Measurements from ENCODE around the gene FBXO21. TPM values are rescaled to one million over a fixed set of nuclear protein-coding genes. Genes with fewer than 3 reads are reported as not detected.

The FBXO21 gene
- total and polyA plus RNA-seq, 2 of the 4 experiments (the other 2 are of a cell fraction), result 43.6 to 56.6 TPM

DNA sequence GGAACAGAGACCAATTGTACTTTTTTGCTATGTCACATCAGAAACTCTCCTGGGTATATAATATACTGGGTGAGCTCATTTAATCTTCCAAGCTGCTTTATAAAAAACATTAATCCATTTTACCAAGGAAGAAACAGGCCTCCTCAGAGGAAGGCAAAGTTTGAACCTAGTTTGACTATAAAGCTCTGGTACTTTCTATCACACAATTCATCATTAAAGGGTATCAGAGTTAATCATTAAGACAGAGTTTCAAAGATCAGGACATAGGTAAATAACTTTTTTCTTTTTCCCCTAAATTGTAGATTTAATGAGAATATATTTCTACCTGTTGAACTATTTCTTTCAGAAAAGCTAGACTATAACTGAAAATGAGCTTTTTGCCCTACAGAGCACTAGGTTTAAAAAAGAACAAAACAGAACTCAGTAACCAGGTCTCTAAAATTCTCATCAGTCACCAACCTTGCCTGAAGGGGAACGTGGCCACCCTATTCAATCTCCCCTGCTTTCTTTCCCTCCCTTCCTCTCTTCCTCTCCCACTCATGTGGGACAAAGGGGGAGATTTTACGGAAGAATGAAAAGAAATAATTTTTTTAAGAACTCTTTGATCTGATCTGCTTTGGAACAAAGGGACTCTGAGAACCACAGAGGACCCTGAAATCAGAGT, 18.6 kb downstream of the FBXO21 start:
- CTCF ChIA-PET, result no interaction called here
- WGBS, 2 experiments (ENCODE audit: extremely low coverage in 2 of 2, insufficient read length in 1 of 2), result no CpG with 5 or more reads among the region's 2 CpGs
- Histone ChIP-seq H3K14ac (replicated peaks; ENCODE audit: low read depth, low read length) (no peak overlapping the region), H3K27ac (ENCODE audit: insufficient read depth, low read length) (no peak overlapping the region), H3K27me3 (ENCODE audit: control insufficient read depth, insufficient read depth, low read length) (no peaks in the 10 kb centered on the region), H2BK15ac (ENCODE audit: low read depth, low read length) (no peak overlapping the region), H4K91ac (ENCODE audit: insufficient read depth, low read depth, low read length) (no peak overlapping the region), H3K36me3 (ENCODE audit: control insufficient read depth, insufficient read depth, low read length) (peaks cover 58% of the 10 kb centered on the region), H3K18ac (ENCODE audit: low read depth, low read length) (no peak overlapping the region), H3K4ac (ENCODE audit: low read depth, low read length) (no peak overlapping the region), H3K23ac (ENCODE audit: low read depth, low read length) (no peak overlapping the region), H3K4me1 (ENCODE audit: control insufficient read depth, insufficient read depth, low read length) (peaks cover 7% of the 10 kb centered on the region), H4K20me1 (ENCODE audit: insufficient read depth, low read length) (peaks cover 4% of the 10 kb centered on the region; the same call in 1 of the 2 replicates), H3K56ac (ENCODE audit: extremely low read depth, insufficient read depth, low read length) (no peak overlapping the region), H3K9ac (ENCODE audit: low read depth, low read length) (no peak overlapping the region), H3K4me2 (ENCODE audit: low read depth, low read length) (no peak overlapping the region), H3K79me1 (ENCODE audit: low read depth in 1 of 2, low read length in 2 of 2) (peaks cover 0 to 3% of the 10 kb centered on the region in 2 experiments; a peak in 1 of 4 replicates), H4K5ac (ENCODE audit: low read depth, low read length) (no peak overlapping the region), H2AK5ac (ENCODE audit: low read depth, low read length) (no peak overlapping the region), H3K9me1 (ENCODE audit: insufficient read depth, low read length) (peaks cover 7% of the 10 kb centered on the region), H3K9me3 (ENCODE audit: control insufficient read depth, insufficient read depth, low read length) (no peaks in the 10 kb centered on the region), H2AK9ac (replicated peaks; ENCODE audit: low read depth, low read length, poor library complexity) (no peak overlapping the region), H2BK20ac (ENCODE audit: low read depth, low read length) (no peak overlapping the region), H2AFZ (replicated peaks; ENCODE audit: low read length, poor library complexity) (no peak overlapping the region), H2BK120ac (ENCODE audit: low read depth, low read length) (no peak overlapping the region), H4K8ac (ENCODE audit: low read depth in 2 of 2, low read length in 2 of 2) (no peak overlapping the region), H2BK5ac (ENCODE audit: low read depth, low read length, poor library complexity, severe bottlenecking) (no peak overlapping the region), H3K4me3 (ENCODE audit: insufficient read depth, low read depth, low read length) (no peak overlapping the region)
- DNase-seq (no peak), ATAC-seq (ENCODE audit: low read depth) (no peak)
- no TSS peak for BruUV-seq (replicated peaks)
- intact Hi-C loops (cut with micrococcal nuclease) (loop anchor here (2.0 kb wide), 1 partner anchor 17 kb away; no protein-coding TSS in a partner anchor), in situ Hi-C loops (cut with MboI; ENCODE audit: low sequenced_read_pairs) (no loop called here), dilution Hi-C loops (cut with HindIII; ENCODE audit: low sequenced_read_pairs, unreplicated experiment) (no loop called here)
- POLR2A ChIA-PET (ENCODE audit: unreplicated experiment), result no interaction called here
- TF ChIP-seq, protein P1, sequence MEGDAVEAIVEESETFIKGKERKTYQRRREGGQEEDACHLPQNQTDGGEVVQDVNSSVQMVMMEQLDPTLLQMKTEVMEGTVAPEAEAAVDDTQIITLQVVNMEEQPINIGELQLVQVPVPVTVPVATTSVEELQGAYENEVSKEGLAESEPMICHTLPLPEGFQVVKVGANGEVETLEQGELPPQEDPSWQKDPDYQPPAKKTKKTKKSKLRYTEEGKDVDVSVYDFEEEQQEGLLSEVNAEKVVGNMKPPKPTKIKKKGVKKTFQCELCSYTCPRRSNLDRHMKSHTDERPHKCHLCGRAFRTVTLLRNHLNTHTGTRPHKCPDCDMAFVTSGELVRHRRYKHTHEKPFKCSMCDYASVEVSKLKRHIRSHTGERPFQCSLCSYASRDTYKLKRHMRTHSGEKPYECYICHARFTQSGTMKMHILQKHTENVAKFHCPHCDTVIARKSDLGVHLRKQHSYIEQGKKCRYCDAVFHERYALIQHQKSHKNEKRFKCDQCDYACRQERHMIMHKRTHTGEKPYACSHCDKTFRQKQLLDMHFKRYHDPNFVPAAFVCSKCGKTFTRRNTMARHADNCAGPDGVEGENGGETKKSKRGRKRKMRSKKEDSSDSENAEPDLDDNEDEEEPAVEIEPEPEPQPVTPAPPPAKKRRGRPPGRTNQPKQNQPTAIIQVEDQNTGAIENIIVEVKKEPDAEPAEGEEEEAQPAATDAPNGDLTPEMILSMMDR (conservative IDR thresholded peaks at IDR 0.05; ENCODE audit: low read depth, low read length), result no peak
- TF ChIP-seq RCOR1 (IDR thresholded peaks at IDR 0.05; ENCODE audit: insufficient replicate concordance, low read length) (no peak), FOS (IDR thresholded peaks at IDR 0.05; ENCODE audit: low read depth, low read length) (no peak), SMC3 (IDR thresholded peaks at IDR 0.05; ENCODE audit: low read depth, low read length) (no peak), RFX5 (IDR thresholded peaks at IDR 0.05; ENCODE audit: low read depth, low read length) (no peak), RAD21 (IDR thresholded peaks at IDR 0.05; ENCODE audit: low read length) (no peak), MAFK (IDR thresholded peaks at IDR 0.05; ENCODE audit: low read depth, low read length) (no peak), BHLHE40 (IDR thresholded peaks at IDR 0.05; ENCODE audit: low read depth, low read length) (no peak), MXI1 (IDR thresholded peaks at IDR 0.05; ENCODE audit: borderline replicate concordance, low read depth, low read length) (no peak), MAZ (IDR thresholded peaks at IDR 0.05; ENCODE audit: borderline replicate concordance, low read depth, low read length) (no peak), POLR2A (IDR thresholded peaks at IDR 0.05; ENCODE audit: low read depth, low read length) (no peak), CHD1 (IDR thresholded peaks at IDR 0.05; ENCODE audit: low read depth, low read length) (no peak), NFE2L2 (IDR thresholded peaks at IDR 0.05; ENCODE audit: low read depth, low read length) (no peak)
- TF ChIP-seq, protein P2, sequence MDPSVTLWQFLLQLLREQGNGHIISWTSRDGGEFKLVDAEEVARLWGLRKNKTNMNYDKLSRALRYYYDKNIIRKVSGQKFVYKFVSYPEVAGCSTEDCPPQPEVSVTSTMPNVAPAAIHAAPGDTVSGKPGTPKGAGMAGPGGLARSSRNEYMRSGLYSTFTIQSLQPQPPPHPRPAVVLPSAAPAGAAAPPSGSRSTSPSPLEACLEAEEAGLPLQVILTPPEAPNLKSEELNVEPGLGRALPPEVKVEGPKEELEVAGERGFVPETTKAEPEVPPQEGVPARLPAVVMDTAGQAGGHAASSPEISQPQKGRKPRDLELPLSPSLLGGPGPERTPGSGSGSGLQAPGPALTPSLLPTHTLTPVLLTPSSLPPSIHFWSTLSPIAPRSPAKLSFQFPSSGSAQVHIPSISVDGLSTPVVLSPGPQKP (IDR thresholded peaks at IDR 0.05; ENCODE audit: borderline replicate concordance, low read depth, low read length), result no peak
- TF ChIP-seq, protein P3, sequence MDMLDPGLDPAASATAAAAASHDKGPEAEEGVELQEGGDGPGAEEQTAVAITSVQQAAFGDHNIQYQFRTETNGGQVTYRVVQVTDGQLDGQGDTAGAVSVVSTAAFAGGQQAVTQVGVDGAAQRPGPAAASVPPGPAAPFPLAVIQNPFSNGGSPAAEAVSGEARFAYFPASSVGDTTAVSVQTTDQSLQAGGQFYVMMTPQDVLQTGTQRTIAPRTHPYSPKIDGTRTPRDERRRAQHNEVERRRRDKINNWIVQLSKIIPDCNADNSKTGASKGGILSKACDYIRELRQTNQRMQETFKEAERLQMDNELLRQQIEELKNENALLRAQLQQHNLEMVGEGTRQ (IDR thresholded peaks at IDR 0.05; ENCODE audit: low read depth, low read length), result no peak
